K562 (cell line): Measurements from ENCODE around the gene TRPC4AP. TPM values are rescaled to one million over a fixed set of nuclear protein-coding genes. Genes with fewer than 3 reads are reported as not detected.
A peak's percentile ranks its signal among the peaks of the same experiment; 100 is the strongest.

Experiments
- CREB5 ChIP-seq: fragments of 250-450 bp; sonication (Bioruptor Pico); IDR thresholded peaks from 2 replicates; pipeline ENCODE4 v1.5.0; 2020; ENCODE audit warnings: mild to moderate bottlenecking
- MBD1 ChIP-seq: fragments of 250-450 bp; sonication (Bioruptor Pico); IDR thresholded peaks from 2 replicates; pipeline ENCODE4 v1.8.0; 2022; ENCODE audit warnings: inconsistent platforms
- NFRKB ChIP-seq: fragments of 450-650 bp; IDR thresholded peaks from 2 replicates; pipeline ENCODE4 v1.6.1; 2016; ENCODE audit warnings: low read depth
- PCBP1 ChIP-seq: fragments of 200-400 bp; formaldehyde crosslinking; IDR thresholded peaks from 2 replicates; pipeline ENCODE4 v1.6.1; 2018; ENCODE audit warnings: mild to moderate bottlenecking, low read depth, low read length; ENCODE audit not compliant: poor library complexity, severe bottlenecking
- ZNF175 ChIP-seq: fragments of 200-800 bp; sonication (Bioruptor generic); IDR thresholded peaks from 2 replicates; pipeline ENCODE4 v1.6.1; 2016; ENCODE audit warnings: low read depth, mild to moderate bottlenecking, missing genetic modification characterization, missing compliant biosample characterization
- ZNF197 ChIP-seq: fragments of 200-800 bp; sonication (Bioruptor generic); IDR thresholded peaks from 2 replicates; pipeline ENCODE4 v1.6.1; 2016; ENCODE audit warnings: low read depth, missing genetic modification characterization, missing compliant biosample characterization
- ZNF280A ChIP-seq: fragments of 450-650 bp; IDR thresholded peaks from 2 replicates; pipeline ENCODE4 v1.6.1; 2018; ENCODE audit warnings: mild to moderate bottlenecking, low read depth; ENCODE audit not compliant: partially characterized antibody
- ZNF282 ChIP-seq: sonication (generic); formaldehyde crosslinking; IDR thresholded peaks from 2 replicates; pipeline ENCODE4 v1.8.1; 2023; ENCODE audit warnings: missing genetic modification reagents
- ZNF76 ChIP-seq: fragments of 250-450 bp; sonication (Bioruptor Pico); IDR thresholded peaks from 2 replicates; pipeline ENCODE4 v1.4.0; 2020; ENCODE audit warnings: mild to moderate bottlenecking, moderate library complexity, borderline replicate concordance
- ZZZ3 ChIP-seq: fragments of 450-650 bp; IDR thresholded peaks from 2 replicates; pipeline ENCODE4 v1.6.1; 2016; ENCODE audit warnings: antibody characterized with exemption, mild to moderate bottlenecking, moderate library complexity
- polyA plus RNA-seq, 8 experiments: library from polyadenylated mRNA; depleted of rRNA in 4 of 8; stranded (reverse) in 5 of 8; unstranded in 3 of 8; fragments of >200 nt; fragmentation: Nextera tagmentation in 2 of 8; fragmentation: Illumina TruSeq in 1 of 8; extraction: Ambion mirVana in 2 of 8; extraction: Trizol in 1 of 8; gene quantifications; 2 replicates each; pipeline versions ENCODE4 v1.2.1 to v1.2.3, GENCODE V29; 2011 to 2014; ENCODE audit warnings: inconsistent platforms in 1 of 8, missing spikeins in 1 of 8
- total RNA-seq, 7 experiments: library from RNA; depleted of rRNA in 6 of 7; stranded (reverse); fragments of >200 nt in 6 of 7; fragmentation: Illumina TruSeq in 2 of 7; extraction: Trizol in 2 of 7; gene quantifications; 2 replicates each; pipeline versions ENCODE4 v1.2.1 to v1.2.3, GENCODE V29; 2011 to 2021; ENCODE audit warnings: low replicate concordance in 1 of 7
- TF ChIP-seq, protein P1 (sequence below): fragments of 450-650 bp; IDR thresholded peaks from 2 replicates; pipeline ENCODE4 v1.7.1; 2018; ENCODE audit warnings: mild to moderate bottlenecking, low read depth; ENCODE audit not compliant: partially characterized antibody
- TF ChIP-seq, protein P2 (sequence below): sonication (generic); formaldehyde crosslinking; IDR thresholded peaks from 2 replicates; pipeline ENCODE4 v1.8.0; 2022; ENCODE audit warnings: mild to moderate bottlenecking, missing genetic modification reagents

TRPC4AP gene
- total and polyA plus RNA-seq, 9 of the 15 experiments (the other 6 are each of a cell fraction or from before 2014, with no cell fraction given), result 2.3 to 70.3 (median 33.3) TPM

DNA sequence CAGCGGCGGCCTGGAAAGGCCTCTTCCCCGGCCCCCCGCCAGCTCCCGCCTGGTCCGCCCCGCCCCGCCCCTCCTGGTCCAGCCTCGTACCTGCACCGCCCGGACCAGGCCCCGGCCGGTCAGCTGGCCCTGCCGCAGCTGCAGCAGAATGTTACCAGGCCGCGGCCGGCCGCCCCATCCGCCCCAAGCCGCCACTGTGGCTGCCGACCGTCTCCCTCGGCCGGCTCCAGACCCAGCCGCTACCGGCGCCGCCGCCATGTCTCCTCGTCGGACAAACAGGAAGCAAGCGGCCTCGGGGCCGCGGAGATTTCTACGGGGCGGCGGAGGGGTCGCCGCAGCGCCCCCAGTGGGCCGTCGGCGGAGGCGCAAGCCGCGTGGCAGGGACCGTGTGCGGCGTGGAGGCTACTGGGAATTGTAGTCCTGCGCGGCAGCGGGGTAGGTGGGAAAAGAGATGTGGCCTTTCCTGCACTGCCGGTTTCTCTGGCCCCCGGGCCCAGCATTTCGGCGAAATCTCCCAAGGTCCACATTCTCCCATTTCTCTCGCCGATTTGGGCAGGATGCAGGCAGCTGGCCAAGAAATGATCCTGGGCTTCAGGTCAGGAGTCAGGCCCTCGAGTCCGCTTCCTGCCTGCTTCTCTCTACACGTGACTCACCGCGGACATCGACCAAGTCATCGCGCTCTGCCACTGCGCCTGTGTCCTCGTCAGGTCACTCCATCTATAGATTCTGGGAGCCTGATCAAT is at the start of gene TRPC4AP (continued):
- TF ChIP-seq, protein P1, sequence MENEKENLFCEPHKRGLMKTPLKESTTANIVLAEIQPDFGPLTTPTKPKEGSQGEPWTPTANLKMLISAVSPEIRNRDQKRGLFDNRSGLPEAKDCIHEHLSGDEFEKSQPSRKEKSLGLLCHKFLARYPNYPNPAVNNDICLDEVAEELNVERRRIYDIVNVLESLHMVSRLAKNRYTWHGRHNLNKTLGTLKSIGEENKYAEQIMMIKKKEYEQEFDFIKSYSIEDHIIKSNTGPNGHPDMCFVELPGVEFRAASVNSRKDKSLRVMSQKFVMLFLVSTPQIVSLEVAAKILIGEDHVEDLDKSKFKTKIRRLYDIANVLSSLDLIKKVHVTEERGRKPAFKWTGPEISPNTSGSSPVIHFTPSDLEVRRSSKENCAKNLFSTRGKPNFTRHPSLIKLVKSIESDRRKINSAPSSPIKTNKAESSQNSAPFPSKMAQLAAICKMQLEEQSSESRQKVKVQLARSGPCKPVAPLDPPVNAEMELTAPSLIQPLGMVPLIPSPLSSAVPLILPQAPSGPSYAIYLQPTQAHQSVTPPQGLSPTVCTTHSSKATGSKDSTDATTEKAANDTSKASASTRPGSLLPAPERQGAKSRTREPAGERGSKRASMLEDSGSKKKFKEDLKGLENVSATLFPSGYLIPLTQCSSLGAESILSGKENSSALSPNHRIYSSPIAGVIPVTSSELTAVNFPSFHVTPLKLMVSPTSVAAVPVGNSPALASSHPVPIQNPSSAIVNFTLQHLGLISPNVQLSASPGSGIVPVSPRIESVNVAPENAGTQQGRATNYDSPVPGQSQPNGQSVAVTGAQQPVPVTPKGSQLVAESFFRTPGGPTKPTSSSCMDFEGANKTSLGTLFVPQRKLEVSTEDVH, result peak; percentile 43
- TF ChIP-seq ZNF76 (CRISPR knock-in tag) (peak; percentile 89; the same call in 1 of the 2 replicates), PCBP1 (peak; percentile 93), CREB5 (CRISPR knock-in tag) (no peak), ZZZ3 (no peak), ZNF175 (CRISPR knock-in tag) (peak; percentile 96), NFRKB (0 out of 2 replicates have a peak, but pooled peaks have one; percentile 73), ZNF197 (CRISPR knock-in tag) (0 out of 2 replicates have a peak, but pooled peaks have one; percentile 53), MBD1 (no peak), ZNF280A (no peak), ZNF282 (CRISPR knock-in tag) (no peak)
- TF ChIP-seq, protein P2, sequence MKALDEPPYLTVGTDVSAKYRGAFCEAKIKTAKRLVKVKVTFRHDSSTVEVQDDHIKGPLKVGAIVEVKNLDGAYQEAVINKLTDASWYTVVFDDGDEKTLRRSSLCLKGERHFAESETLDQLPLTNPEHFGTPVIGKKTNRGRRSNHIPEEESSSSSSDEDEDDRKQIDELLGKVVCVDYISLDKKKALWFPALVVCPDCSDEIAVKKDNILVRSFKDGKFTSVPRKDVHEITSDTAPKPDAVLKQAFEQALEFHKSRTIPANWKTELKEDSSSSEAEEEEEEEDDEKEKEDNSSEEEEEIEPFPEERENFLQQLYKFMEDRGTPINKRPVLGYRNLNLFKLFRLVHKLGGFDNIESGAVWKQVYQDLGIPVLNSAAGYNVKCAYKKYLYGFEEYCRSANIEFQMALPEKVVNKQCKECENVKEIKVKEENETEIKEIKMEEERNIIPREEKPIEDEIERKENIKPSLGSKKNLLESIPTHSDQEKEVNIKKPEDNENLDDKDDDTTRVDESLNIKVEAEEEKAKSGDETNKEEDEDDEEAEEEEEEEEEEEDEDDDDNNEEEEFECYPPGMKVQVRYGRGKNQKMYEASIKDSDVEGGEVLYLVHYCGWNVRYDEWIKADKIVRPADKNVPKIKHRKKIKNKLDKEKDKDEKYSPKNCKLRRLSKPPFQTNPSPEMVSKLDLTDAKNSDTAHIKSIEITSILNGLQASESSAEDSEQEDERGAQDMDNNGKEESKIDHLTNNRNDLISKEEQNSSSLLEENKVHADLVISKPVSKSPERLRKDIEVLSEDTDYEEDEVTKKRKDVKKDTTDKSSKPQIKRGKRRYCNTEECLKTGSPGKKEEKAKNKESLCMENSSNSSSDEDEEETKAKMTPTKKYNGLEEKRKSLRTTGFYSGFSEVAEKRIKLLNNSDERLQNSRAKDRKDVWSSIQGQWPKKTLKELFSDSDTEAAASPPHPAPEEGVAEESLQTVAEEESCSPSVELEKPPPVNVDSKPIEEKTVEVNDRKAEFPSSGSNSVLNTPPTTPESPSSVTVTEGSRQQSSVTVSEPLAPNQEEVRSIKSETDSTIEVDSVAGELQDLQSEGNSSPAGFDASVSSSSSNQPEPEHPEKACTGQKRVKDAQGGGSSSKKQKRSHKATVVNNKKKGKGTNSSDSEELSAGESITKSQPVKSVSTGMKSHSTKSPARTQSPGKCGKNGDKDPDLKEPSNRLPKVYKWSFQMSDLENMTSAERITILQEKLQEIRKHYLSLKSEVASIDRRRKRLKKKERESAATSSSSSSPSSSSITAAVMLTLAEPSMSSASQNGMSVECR (CRISPR knock-in tag), result peak; percentile 83
